HepG2 (cell line): ENCODE measurements around the gene LSMEM2. TPM values are rescaled to one million over a fixed set of nuclear protein-coding genes. Genes with fewer than 3 reads are reported as not detected.
A peak's percentile ranks its signal among the peaks of the same experiment; 100 is the strongest.

Experiments
- KLF16 ChIP-seq, 2 experiments: sonication (generic) in 1 of 2; formaldehyde crosslinking in 1 of 2; IDR thresholded peaks; 2 replicates each; pipeline versions ENCODE4 v1.6.1 to v1.8.0; 2016 to 2023; ENCODE audit warnings: missing genetic modification reagents in 2 of 2, missing compliant biosample characterization in 1 of 2
- MAFG ChIP-seq: sonication (generic); formaldehyde crosslinking; IDR thresholded peaks from 2 replicates; pipeline ENCODE4 v1.5.1; 2020; ENCODE audit warnings: mild to moderate bottlenecking, missing genetic modification reagents
- MIXL1 ChIP-seq: IDR thresholded peaks from 2 replicates; pipeline ENCODE4 v1.6.1; 2016
- PTBP1 ChIP-seq: fragments of 200-400 bp; formaldehyde crosslinking; IDR thresholded peaks from 2 replicates; pipeline ENCODE4 v1.6.1; 2018; ENCODE audit warnings: low read length, low read depth; ENCODE audit not compliant: poor library complexity, severe bottlenecking
- REXO4 ChIP-seq: sonication (generic); formaldehyde crosslinking; IDR thresholded peaks from 2 replicates; pipeline ENCODE4 v1.8.0; 2022; ENCODE audit warnings: missing genetic modification reagents, mild to moderate bottlenecking, borderline replicate concordance
- RFX3 ChIP-seq: IDR thresholded peaks from 2 replicates; pipeline ENCODE4 v1.6.1; 2016; ENCODE audit warnings: missing biosample characterization, missing genetic modification reagents
- RXRB ChIP-seq: IDR thresholded peaks from 2 replicates; pipeline ENCODE4 v1.6.1; 2016; ENCODE audit warnings: borderline replicate concordance, missing genetic modification reagents, missing compliant biosample characterization
- ZNF20 ChIP-seq: sonication (generic); formaldehyde crosslinking; IDR thresholded peaks from 2 replicates; pipeline ENCODE4 v1.4.0; 2020; ENCODE audit warnings: mild to moderate bottlenecking, moderate library complexity, missing genetic modification reagents
- polyA plus RNA-seq, 8 experiments: library from polyadenylated mRNA; depleted of rRNA in 3 of 8; stranded (reverse) in 7 of 8; unstranded in 1 of 8; fragments of >200 nt; fragmentation: Illumina TruSeq in 4 of 8; extraction: Trizol in 4 of 8; gene quantifications; 2 replicates each; pipeline versions ENCODE4 v1.2.1 to v1.2.3, GENCODE V29; 2011 to 2016; ENCODE audit warnings: low read depth in 4 of 8, missing spikeins in 1 of 8, mixed read lengths in 1 of 8; ENCODE audit not compliant: insufficient read depth in 1 of 8
- total RNA-seq, 5 experiments: library from RNA; depleted of rRNA; stranded (reverse); fragments of >200 nt; fragmentation: Illumina TruSeq; extraction: Trizol; gene quantifications; 2 replicates each; pipeline ENCODE4 v1.2.3, GENCODE V29; 2016; ENCODE audit warnings: low read depth in 1 of 5
- TF ChIP-seq, protein P1 (sequence below): sonication (generic); formaldehyde crosslinking; IDR thresholded peaks from 2 replicates; pipeline ENCODE4 v1.9.0; 2021; ENCODE audit warnings: missing genetic modification reagents, borderline replicate concordance
- TF ChIP-seq, protein P2 (sequence below): sonication (generic); formaldehyde crosslinking; IDR thresholded peaks from 2 replicates; pipeline ENCODE4 v1.4.0; 2020; ENCODE audit warnings: missing genetic modification reagents
- TF ChIP-seq, protein P3 (sequence below): sonication (generic); formaldehyde crosslinking; IDR thresholded peaks from 2 replicates; pipeline ENCODE4 v1.4.0; 2020; ENCODE audit warnings: mild to moderate bottlenecking, missing genetic modification reagents
- TF ChIP-seq, protein P4 (sequence below): sonication (generic); formaldehyde crosslinking; IDR thresholded peaks from 2 replicates; pipeline ENCODE4 v1.9.0; 2021; ENCODE audit warnings: mild to moderate bottlenecking, missing genetic modification reagents
- TF ChIP-seq, protein P5 (sequence below): IDR thresholded peaks from 2 replicates; pipeline ENCODE4 v1.6.1; 2012; ENCODE audit warnings: low read depth, low read length, improper control_type of control experiment

Gene LSMEM2
- total and polyA plus RNA-seq, 2 of the 13 experiments (the other 11 are each of a cell fraction or from before 2014, with no cell fraction given) = 0.07 to 0.41 TPM

DNA sequence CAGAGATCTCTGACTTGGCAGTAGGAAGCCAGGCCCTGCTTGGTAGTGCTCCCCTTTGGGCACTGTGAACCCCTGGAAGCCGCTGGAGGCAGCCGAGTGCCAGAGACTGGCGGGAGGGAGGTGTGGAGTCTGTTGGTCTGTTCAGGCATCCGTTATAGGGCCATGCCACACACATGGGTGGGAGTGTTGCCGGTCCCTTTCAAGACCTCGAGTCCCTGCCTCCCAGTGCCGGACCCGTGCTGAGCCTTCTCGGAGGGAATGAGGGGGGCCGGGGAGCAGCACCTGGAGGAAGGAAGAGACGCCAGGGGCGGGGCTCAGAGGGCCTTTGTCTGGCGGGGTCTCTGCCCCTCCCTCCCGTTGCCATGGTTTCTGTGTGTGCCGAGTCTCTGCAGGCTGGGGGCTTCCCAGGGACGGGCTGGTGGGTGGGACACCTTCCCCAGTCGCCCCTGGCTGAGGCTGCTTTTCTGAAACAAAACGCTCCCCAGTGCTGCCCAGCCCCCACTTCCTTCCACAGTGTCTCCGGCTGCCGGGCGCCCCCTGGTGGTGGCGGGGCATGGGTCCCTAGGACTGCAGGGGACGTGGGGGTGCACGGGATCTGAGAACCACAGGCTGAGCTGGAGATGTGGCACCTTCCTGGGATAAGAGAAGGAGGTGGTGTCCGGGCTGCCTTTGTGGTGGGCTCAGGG, 32.9 kb upstream of the LSMEM2 start (continued):
- TF ChIP-seq, protein P1, sequence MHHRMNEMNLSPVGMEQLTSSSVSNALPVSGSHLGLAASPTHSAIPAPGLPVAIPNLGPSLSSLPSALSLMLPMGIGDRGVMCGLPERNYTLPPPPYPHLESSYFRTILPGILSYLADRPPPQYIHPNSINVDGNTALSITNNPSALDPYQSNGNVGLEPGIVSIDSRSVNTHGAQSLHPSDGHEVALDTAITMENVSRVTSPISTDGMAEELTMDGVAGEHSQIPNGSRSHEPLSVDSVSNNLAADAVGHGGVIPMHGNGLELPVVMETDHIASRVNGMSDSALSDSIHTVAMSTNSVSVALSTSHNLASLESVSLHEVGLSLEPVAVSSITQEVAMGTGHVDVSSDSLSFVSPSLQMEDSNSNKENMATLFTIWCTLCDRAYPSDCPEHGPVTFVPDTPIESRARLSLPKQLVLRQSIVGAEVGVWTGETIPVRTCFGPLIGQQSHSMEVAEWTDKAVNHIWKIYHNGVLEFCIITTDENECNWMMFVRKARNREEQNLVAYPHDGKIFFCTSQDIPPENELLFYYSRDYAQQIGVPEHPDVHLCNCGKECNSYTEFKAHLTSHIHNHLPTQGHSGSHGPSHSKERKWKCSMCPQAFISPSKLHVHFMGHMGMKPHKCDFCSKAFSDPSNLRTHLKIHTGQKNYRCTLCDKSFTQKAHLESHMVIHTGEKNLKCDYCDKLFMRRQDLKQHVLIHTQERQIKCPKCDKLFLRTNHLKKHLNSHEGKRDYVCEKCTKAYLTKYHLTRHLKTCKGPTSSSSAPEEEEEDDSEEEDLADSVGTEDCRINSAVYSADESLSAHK (CRISPR knock-in tag) = no peak
- TF ChIP-seq MAFG (CRISPR knock-in tag) (no peak), RXRB (CRISPR knock-in tag) (peak; percentile 61; the same call in 1 of the 2 replicates), MIXL1 (CRISPR knock-in tag) (no peak), REXO4 (CRISPR knock-in tag) (no peak), PTBP1 (no peak), KLF16 (CRISPR knock-in tag; IDR thresholded peaks at IDR 0.05) (no peak), RFX3 (CRISPR knock-in tag) (0 out of 2 replicates have a peak, but pooled peaks have one; percentile 11), ZNF20 (CRISPR knock-in tag) (no peak)
- TF ChIP-seq, protein P2, sequence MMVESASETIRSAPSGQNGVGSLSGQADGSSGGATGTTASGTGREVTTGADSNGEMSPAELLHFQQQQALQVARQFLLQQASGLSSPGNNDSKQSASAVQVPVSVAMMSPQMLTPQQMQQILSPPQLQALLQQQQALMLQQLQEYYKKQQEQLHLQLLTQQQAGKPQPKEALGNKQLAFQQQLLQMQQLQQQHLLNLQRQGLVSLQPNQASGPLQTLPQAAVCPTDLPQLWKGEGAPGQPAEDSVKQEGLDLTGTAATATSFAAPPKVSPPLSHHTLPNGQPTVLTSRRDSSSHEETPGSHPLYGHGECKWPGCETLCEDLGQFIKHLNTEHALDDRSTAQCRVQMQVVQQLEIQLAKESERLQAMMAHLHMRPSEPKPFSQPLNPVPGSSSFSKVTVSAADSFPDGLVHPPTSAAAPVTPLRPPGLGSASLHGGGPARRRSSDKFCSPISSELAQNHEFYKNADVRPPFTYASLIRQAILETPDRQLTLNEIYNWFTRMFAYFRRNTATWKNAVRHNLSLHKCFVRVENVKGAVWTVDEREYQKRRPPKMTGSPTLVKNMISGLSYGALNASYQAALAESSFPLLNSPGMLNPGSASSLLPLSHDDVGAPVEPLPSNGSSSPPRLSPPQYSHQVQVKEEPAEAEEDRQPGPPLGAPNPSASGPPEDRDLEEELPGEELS = peak; percentile 55; the same call in 1 of the 2 replicates
- TF ChIP-seq, protein P3, sequence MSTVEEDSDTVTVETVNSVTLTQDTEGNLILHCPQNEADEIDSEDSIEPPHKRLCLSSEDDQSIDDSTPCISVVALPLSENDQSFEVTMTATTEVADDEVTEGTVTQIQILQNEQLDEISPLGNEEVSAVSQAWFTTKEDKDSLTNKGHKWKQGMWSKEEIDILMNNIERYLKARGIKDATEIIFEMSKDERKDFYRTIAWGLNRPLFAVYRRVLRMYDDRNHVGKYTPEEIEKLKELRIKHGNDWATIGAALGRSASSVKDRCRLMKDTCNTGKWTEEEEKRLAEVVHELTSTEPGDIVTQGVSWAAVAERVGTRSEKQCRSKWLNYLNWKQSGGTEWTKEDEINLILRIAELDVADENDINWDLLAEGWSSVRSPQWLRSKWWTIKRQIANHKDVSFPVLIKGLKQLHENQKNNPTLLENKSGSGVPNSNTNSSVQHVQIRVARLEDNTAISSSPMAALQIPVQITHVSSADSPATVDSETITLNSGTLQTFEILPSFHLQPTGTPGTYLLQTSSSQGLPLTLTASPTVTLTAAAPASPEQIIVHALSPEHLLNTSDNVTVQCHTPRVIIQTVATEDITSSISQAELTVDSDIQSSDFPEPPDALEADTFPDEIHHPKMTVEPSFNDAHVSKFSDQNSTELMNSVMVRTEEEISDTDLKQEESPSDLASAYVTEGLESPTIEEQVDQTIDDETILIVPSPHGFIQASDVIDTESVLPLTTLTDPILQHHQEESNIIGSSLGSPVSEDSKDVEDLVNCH (CRISPR knock-in tag) = no peak
- TF ChIP-seq, protein P4, sequence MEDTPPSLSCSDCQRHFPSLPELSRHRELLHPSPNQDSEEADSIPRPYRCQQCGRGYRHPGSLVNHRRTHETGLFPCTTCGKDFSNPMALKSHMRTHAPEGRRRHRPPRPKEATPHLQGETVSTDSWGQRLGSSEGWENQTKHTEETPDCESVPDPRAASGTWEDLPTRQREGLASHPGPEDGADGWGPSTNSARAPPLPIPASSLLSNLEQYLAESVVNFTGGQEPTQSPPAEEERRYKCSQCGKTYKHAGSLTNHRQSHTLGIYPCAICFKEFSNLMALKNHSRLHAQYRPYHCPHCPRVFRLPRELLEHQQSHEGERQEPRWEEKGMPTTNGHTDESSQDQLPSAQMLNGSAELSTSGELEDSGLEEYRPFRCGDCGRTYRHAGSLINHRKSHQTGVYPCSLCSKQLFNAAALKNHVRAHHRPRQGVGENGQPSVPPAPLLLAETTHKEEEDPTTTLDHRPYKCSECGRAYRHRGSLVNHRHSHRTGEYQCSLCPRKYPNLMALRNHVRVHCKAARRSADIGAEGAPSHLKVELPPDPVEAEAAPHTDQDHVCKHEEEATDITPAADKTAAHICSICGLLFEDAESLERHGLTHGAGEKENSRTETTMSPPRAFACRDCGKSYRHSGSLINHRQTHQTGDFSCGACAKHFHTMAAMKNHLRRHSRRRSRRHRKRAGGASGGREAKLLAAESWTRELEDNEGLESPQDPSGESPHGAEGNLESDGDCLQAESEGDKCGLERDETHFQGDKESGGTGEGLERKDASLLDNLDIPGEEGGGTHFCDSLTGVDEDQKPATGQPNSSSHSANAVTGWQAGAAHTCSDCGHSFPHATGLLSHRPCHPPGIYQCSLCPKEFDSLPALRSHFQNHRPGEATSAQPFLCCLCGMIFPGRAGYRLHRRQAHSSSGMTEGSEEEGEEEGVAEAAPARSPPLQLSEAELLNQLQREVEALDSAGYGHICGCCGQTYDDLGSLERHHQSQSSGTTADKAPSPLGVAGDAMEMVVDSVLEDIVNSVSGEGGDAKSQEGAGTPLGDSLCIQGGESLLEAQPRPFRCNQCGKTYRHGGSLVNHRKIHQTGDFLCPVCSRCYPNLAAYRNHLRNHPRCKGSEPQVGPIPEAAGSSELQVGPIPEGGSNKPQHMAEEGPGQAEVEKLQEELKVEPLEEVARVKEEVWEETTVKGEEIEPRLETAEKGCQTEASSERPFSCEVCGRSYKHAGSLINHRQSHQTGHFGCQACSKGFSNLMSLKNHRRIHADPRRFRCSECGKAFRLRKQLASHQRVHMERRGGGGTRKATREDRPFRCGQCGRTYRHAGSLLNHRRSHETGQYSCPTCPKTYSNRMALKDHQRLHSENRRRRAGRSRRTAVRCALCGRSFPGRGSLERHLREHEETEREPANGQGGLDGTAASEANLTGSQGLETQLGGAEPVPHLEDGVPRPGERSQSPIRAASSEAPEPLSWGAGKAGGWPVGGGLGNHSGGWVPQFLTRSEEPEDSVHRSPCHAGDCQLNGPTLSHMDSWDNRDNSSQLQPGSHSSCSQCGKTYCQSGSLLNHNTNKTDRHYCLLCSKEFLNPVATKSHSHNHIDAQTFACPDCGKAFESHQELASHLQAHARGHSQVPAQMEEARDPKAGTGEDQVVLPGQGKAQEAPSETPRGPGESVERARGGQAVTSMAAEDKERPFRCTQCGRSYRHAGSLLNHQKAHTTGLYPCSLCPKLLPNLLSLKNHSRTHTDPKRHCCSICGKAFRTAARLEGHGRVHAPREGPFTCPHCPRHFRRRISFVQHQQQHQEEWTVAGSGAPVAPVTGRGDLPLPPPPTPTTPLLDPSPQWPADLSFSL (CRISPR knock-in tag) = no peak
- TF ChIP-seq, protein P5, sequence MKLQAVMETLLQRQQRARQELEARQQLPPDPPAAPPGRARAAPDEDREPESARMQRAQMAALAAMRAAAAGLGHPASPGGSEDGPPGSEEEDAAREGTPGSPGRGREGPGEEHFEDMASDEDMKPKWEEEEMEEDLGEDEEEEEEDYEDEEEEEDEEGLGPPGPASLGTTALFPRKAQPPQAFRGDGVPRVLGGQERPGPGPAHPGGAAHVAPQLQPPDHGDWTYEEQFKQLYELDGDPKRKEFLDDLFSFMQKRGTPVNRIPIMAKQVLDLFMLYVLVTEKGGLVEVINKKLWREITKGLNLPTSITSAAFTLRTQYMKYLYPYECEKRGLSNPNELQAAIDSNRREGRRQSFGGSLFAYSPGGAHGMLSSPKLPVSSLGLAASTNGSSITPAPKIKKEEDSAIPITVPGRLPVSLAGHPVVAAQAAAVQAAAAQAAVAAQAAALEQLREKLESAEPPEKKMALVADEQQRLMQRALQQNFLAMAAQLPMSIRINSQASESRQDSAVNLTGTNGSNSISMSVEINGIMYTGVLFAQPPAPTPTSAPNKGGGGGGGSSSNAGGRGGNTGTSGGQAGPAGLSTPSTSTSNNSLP = no peak
